H1 (cell line): Measurements from ENCODE around the gene EPYC. TPM values are rescaled to one million over a fixed set of nuclear protein-coding genes. Genes with fewer than 3 reads are reported as not detected.

Source experiments
- CTCF ChIA-PET: fragments of 300-600 bp; sonication (Branson Sonifier 250); formaldehyde crosslinking; loops from one replicate; lab custom pipeline; 2021; ENCODE audit not compliant: partially characterized antibody; lab: Charles Lee
- POLR2A ChIA-PET: fragments of 300-600 bp; sonication (Branson Sonifier 250); formaldehyde crosslinking; loops from one replicate; lab custom pipeline; 2021; ENCODE audit warnings: inconsistent platforms; ENCODE audit not compliant: partially characterized antibody; lab: Charles Lee
- DNase-seq, 2 experiments: peaks; one replicate each; pipeline versions ENCODE4 v3.0.0 to v3.0.0-alpha.2; 2010 to 2022; ENCODE audit warnings: low spot score in 2 of 2, low read depth in 1 of 2, mixed read lengths in 1 of 2
- FAIRE-seq: peaks from 2 replicates; lab custom pipeline; 2011; peaks lifted over from hg19 to GRCh38; lab: Jason Lieb, UNC
- H2AFZ ChIP-seq: 2 replicates; pipeline ENCODE4 v1.8.1; 2012; ENCODE audit warnings: low read length, inconsistent platforms
- H2AK5ac ChIP-seq: 2 replicates; pipeline ENCODE4 v1.6.1; 2013; ENCODE audit warnings: low read depth, low read length
- H2BK120ac ChIP-seq: replicated peaks from 2 replicates; pipeline ENCODE3; 2013; ENCODE audit warnings: low read depth, low read length, inconsistent platforms
- H2BK12ac ChIP-seq: 2 replicates; pipeline ENCODE4 v1.6.1; 2013; ENCODE audit warnings: low read depth, low read length
- H2BK15ac ChIP-seq: 2 replicates; pipeline ENCODE4 v1.6.1; 2013; ENCODE audit warnings: low read length
- H2BK20ac ChIP-seq: 2 replicates; pipeline ENCODE4 v1.6.1; 2013; ENCODE audit warnings: low read length
- H2BK5ac ChIP-seq: 2 replicates; pipeline ENCODE4 v1.6.1; 2013; ENCODE audit warnings: low read depth, low read length
- H3K14ac ChIP-seq: 2 replicates; pipeline ENCODE4 v1.6.1; 2013; ENCODE audit warnings: inconsistent platforms; ENCODE audit not compliant: insufficient read length
- H3K18ac ChIP-seq: 2 replicates; pipeline ENCODE4 v1.6.1; 2013; ENCODE audit warnings: low read length; ENCODE audit errors: extremely low read depth
- H3K23ac ChIP-seq: 2 replicates; pipeline ENCODE4 v1.6.1; 2013; ENCODE audit warnings: inconsistent platforms; ENCODE audit not compliant: insufficient read length
- H3K23me2 ChIP-seq: 2 replicates; pipeline ENCODE4 v1.6.1; 2013; ENCODE audit warnings: low read depth, low read length
- H3K27ac ChIP-seq: 2 replicates; pipeline ENCODE4 v1.6.1; 2011; ENCODE audit warnings: low read depth, low read length, inconsistent platforms
- H3K27me3 ChIP-seq, 4 experiments: replicated peaks in 1 of 4; 1 replicate in 1 of 4; 2 replicates in 3 of 4; pipeline versions ENCODE4 v1.6.1 to v1.8.1; 2011 to 2013; ENCODE audit warnings: low read length in 3 of 4, mild to moderate bottlenecking in 3 of 4, inconsistent platforms in 2 of 4, mixed read lengths in 2 of 4, moderate library complexity in 1 of 4; ENCODE audit not compliant: control insufficient read depth in 3 of 4, insufficient read depth in 3 of 4; ENCODE audit errors: extremely low read depth in 1 of 4
- H3K36me3 ChIP-seq, 4 experiments: 2 replicates each; pipeline versions ENCODE4 v1.6.1 to v1.8.1; 2011 to 2013; ENCODE audit warnings: mild to moderate bottlenecking in 4 of 4, low read length in 3 of 4, moderate library complexity in 2 of 4, control low read depth in 1 of 4, inconsistent platforms in 1 of 4; ENCODE audit not compliant: insufficient read depth in 4 of 4, control insufficient read depth in 2 of 4
- H3K4ac ChIP-seq: replicated peaks from 2 replicates; pipeline ENCODE3; 2013; ENCODE audit warnings: low read length, low read depth, mixed read lengths, inconsistent platforms; ENCODE audit not compliant: insufficient read length
- H3K4me1 ChIP-seq, 4 experiments: replicated peaks in 1 of 4; 1 replicate in 1 of 4; 2 replicates in 3 of 4; pipeline versions ENCODE4 v1.6.1 to v1.8.1; 2011 to 2013; ENCODE audit warnings: low read length in 3 of 4, inconsistent platforms in 2 of 4, mixed read lengths in 1 of 4; ENCODE audit not compliant: insufficient read depth in 4 of 4, control insufficient read depth in 3 of 4
- H3K4me2 ChIP-seq, 2 experiments: 2 replicates each; pipeline versions ENCODE4 v1.6.1 to v1.8.1; 2011 to 2013; ENCODE audit warnings: low read depth in 2 of 2, low read length in 2 of 2, control low read depth in 1 of 2, inconsistent platforms in 1 of 2, mild to moderate bottlenecking in 1 of 2; ENCODE audit not compliant: insufficient read depth in 1 of 2
- H3K4me3 ChIP-seq, 4 experiments: fragments of 200-600, 300-600 bp in 1 of 4; sonication (generic), shearing (Covaris generic), sonication (Bioruptor Twin) in 1 of 4; 2 replicates each; pipeline versions ENCODE4 v1.5.1 to v1.8.1; 2011 to 2016; ENCODE audit warnings: low read length in 4 of 4, low read depth in 3 of 4, control low read depth in 2 of 4, inconsistent platforms in 2 of 4, mild to moderate bottlenecking in 2 of 4, mixed read lengths in 1 of 4, moderate library complexity in 1 of 4; ENCODE audit not compliant: insufficient read depth in 2 of 4; ENCODE audit errors: extremely low read depth in 1 of 4
- H3K56ac ChIP-seq: replicated peaks from 2 replicates; pipeline ENCODE3; 2013; ENCODE audit warnings: low read depth, mild to moderate bottlenecking, mixed read lengths, low read length, inconsistent platforms; ENCODE audit not compliant: insufficient read length
- H3K79me1 ChIP-seq: 2 replicates; pipeline ENCODE4 v1.6.1; 2013; ENCODE audit warnings: low read depth, low read length, control low read depth
- H3K79me2 ChIP-seq, 2 experiments: 2 replicates each; pipeline versions ENCODE4 v1.6.1 to v1.8.1; 2012 to 2013; ENCODE audit warnings: low read length in 2 of 2, mild to moderate bottlenecking in 2 of 2, inconsistent platforms in 1 of 2; ENCODE audit not compliant: insufficient read depth in 2 of 2, control insufficient read depth in 1 of 2
- H3K9ac ChIP-seq, 4 experiments: replicated peaks in 1 of 4; 1 replicate in 1 of 4; 2 replicates in 3 of 4; pipeline versions ENCODE4 v1.6.1 to v1.8.1; 2011 to 2013; ENCODE audit warnings: low read depth in 3 of 4, low read length in 3 of 4, control low read depth in 2 of 4, mild to moderate bottlenecking in 2 of 4, moderate library complexity in 2 of 4, inconsistent platforms in 1 of 4; ENCODE audit errors: extremely low read depth in 1 of 4
- H3K9me3 ChIP-seq, 2 experiments: 2 replicates each; pipeline versions ENCODE4 v1.6.1 to v1.8.1; 2012 to 2013; ENCODE audit warnings: mild to moderate bottlenecking in 2 of 2, moderate library complexity in 2 of 2, control low read depth in 1 of 2, inconsistent platforms in 1 of 2, low read depth in 1 of 2, low read length in 1 of 2, mixed read lengths in 1 of 2; ENCODE audit not compliant: insufficient read depth in 2 of 2
- H4K20me1 ChIP-seq, 2 experiments: replicated peaks in 1 of 2; 2 replicates each; pipeline versions ENCODE3 to v1.8.1; 2011 to 2013; ENCODE audit warnings: inconsistent platforms in 2 of 2, low read length in 2 of 2, mild to moderate bottlenecking in 1 of 2; ENCODE audit not compliant: insufficient read depth in 2 of 2, control insufficient read depth in 1 of 2
- H4K5ac ChIP-seq: 2 replicates; pipeline ENCODE4 v1.6.1; 2013; ENCODE audit warnings: low read length, low read depth, mixed read lengths, inconsistent platforms; ENCODE audit not compliant: insufficient read length
- H4K8ac ChIP-seq: 2 replicates; pipeline ENCODE4 v1.8.0; 2013; ENCODE audit warnings: mild to moderate bottlenecking, moderate library complexity, low read length, inconsistent platforms; ENCODE audit not compliant: insufficient read depth; ENCODE audit errors: extremely low read depth
- H4K91ac ChIP-seq: replicated peaks from 2 replicates; pipeline ENCODE3; 2013; ENCODE audit warnings: low read length, mixed read lengths, inconsistent platforms; ENCODE audit not compliant: insufficient read length
- ASH2L ChIP-seq: fragments of 200-600, 300-600 bp; sonication (generic); IDR thresholded peaks from one replicate; pipeline ENCODE4 v1.7.1; 2017; ENCODE audit warnings: low read length
- CHD1 ChIP-seq: IDR thresholded peaks from 2 replicates; pipeline ENCODE4 v1.6.1; 2012; ENCODE audit warnings: low read depth, low read length, improper control_type of control experiment
- TBP ChIP-seq: IDR thresholded peaks from 2 replicates; pipeline ENCODE4 v1.6.1; 2011; ENCODE audit warnings: low read depth, low read length, improper control_type of control experiment
- polyA plus RNA-seq, 7 experiments: library from polyadenylated mRNA; depleted of rRNA in 3 of 7; stranded (reverse) in 5 of 7; unstranded in 2 of 7; fragments of >200 nt in 5 of 7; fragments of 200-250 nt in 2 of 7; gene quantifications; 1 replicate in 5 of 7; 2 replicates in 1 of 7; 4 replicates in 1 of 7; pipeline versions ENCODE4 v1.2.1 to v1.2.3, GENCODE V29; 2011 to 2013; ENCODE audit warnings: missing spikeins in 2 of 7, mixed read lengths in 2 of 7
- total RNA-seq: library from RNA; stranded (reverse); fragmentation: NEBNext Ultra II Directional; extraction: Animal tissue kit (Norgen Biotek cat#: 25700); gene quantifications from 2 replicates; pipeline ENCODE4 v1.2.1, GENCODE V29; 2021

The EPYC gene
- total and polyA plus RNA-seq, 2 of the 8 experiments (the other 6 are each of a cell fraction or from before 2014, with no cell fraction given), result not detected

DNA sequence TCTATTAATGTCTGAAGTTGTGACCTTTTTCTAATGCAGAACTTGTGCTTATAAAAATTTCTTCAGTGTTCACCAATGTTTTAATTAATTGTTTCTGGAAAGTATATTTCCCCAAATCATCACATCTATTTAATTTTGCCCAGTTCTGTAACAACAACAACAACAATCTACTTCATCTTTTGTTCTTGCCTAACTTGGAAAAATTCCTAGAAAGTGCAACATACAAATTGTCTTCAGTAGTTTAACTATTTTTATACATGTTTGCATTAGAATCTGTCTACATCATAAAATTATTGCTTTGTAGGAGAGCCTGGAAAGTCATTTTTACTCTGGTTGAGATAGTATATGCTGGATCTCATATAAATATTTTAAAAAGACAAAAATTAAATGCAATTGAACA is 88.3 kb downstream of the EPYC start:
- Histone ChIP-seq H3K9me3 (no peaks in the 10 kb centered on the region), H3K18ac (no peak overlapping the region), H4K20me1 (no peaks in the 10 kb centered on the region), H3K79me2 (no peaks in the 10 kb centered on the region), H3K27me3 (no peaks in the 10 kb centered on the region), H3K4me3 (no peak overlapping the region), H3K23ac (no peak overlapping the region), H3K4ac (no peak overlapping the region), H3K4me1 (peaks cover 0 to 3% (median 0%) of the 10 kb centered on the region in 4 experiments; a peak in 1 of 7 replicates), H2BK5ac (no peak overlapping the region), H4K5ac (no peak overlapping the region), H3K27ac (no peak overlapping the region), H2BK15ac (no peak overlapping the region), H4K8ac (no peak overlapping the region), H3K4me2 (no peak overlapping the region), H3K56ac (no peak overlapping the region), H3K9ac (no peak overlapping the region), H4K91ac (no peak overlapping the region), H2BK120ac (no peak overlapping the region), H3K14ac (no peak overlapping the region), H3K36me3 (no peaks in the 10 kb centered on the region), H2AFZ (no peak overlapping the region), H3K79me1 (no peaks in the 10 kb centered on the region), H2AK5ac (no peak overlapping the region), H2BK20ac (no peak overlapping the region), H2BK12ac (no peak overlapping the region), H3K23me2 (no peaks in the 10 kb centered on the region)
- ChIA-PET POLR2A (no interaction called here), CTCF (no interaction called here)
- no peak for DNase-seq
- no peak for FAIRE-seq
- TF ChIP-seq TBP, result no peak
- TF ChIP-seq ASH2L, result no peak
- no peak for TF ChIP-seq CHD1
